K562 treated with DMSO at 1 percent for 4 hours (cell line): ENCODE measurements around the gene STYX. TPM values are rescaled to one million over a fixed set of nuclear protein-coding genes. Genes with fewer than 3 reads are reported as not detected.

Experiments
- total RNA-seq: library from RNA; unstranded; fragments of 300-600 nt; gene quantifications from 2 replicates; pipeline ENCODE4 v1.2.3, GENCODE V29; 2022; ENCODE audit not compliant: insufficient read depth

The STYX gene, protein sequence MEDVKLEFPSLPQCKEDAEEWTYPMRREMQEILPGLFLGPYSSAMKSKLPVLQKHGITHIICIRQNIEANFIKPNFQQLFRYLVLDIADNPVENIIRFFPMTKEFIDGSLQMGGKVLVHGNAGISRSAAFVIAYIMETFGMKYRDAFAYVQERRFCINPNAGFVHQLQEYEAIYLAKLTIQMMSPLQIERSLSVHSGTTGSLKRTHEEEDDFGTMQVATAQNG
- 2.7 and 3.9 TPM in 2 replicates for total RNA-seq

DNA sequence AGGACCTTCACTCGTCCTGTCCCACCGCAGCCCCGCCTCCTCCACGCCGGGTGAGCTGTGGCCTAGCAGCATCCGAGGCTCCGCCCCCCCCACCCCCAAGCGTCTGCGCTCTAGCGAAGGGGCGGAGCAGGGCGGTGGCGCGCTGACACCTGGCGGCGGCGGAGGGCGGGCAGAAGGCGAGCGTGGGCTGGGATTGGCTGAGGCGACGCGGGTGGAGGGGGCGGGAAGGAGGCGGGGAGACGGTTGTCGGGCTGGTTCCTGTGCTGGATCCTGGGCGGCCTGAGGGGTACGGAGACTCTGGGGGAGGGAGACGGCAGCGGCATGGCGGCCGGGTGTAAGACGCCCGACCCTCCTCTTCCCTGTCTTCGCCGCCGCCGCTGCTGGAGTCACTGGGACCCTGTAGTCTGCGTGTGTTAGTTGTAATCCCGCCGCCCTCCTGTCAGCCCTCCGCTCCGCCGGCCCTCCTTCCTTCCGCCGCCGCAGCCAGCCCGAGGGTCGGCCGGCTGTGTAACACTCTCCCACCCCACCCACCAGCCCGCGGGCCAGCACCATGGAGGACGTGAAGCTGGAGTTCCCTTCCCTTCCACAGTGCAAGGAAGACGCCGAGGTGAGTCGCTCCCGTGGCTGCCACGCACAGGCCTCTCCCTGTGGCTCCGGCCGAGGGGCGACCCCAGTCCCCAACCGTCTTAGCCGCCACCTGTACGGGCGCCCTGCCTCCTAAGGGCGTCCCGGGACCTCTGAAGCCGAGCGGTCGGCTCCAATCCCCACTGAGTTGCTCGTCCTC is at the start of gene STYX:
STYX (plus strand) TSS at position 242 of the 784 bp plus-strand sequence; CDS start at position 551, 309 bp downstream.

DNA sequence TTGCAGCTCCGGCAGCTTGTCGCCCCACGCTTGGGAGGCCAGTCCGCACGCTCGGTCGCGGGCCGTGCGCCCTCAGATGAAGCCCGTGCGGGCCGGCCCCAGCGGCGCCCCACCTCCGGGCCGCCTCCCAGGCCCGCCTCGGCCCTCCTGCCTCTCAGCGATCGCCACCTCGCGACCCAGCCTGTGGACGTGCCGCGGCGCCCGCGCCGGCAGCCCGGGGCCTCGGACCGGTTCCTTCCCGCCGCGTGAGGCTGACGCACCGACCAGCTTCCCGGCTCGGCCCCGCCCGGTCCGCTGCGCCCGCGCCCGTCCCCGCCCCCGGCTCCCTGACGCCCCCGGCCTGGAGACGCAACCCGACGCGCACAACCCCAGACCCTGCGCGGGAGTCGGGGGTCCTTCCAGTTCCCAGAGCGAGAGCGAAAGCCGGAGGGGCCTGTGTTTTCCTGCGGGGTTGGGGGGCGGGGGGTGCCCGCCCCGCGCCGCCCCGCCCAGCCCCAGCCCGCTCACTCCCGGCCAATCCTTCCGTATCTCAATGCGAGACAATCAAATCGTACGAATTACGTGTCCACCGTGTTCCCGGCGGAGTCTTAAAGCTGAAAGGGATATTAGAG is 34.4 kb upstream of the STYX start, which contains the start of gene ERO1A:
ERO1A (minus strand) TSS at position 78 of the 611 bp plus-strand sequence; CDS start at position 1, 77 bp downstream.

DNA sequence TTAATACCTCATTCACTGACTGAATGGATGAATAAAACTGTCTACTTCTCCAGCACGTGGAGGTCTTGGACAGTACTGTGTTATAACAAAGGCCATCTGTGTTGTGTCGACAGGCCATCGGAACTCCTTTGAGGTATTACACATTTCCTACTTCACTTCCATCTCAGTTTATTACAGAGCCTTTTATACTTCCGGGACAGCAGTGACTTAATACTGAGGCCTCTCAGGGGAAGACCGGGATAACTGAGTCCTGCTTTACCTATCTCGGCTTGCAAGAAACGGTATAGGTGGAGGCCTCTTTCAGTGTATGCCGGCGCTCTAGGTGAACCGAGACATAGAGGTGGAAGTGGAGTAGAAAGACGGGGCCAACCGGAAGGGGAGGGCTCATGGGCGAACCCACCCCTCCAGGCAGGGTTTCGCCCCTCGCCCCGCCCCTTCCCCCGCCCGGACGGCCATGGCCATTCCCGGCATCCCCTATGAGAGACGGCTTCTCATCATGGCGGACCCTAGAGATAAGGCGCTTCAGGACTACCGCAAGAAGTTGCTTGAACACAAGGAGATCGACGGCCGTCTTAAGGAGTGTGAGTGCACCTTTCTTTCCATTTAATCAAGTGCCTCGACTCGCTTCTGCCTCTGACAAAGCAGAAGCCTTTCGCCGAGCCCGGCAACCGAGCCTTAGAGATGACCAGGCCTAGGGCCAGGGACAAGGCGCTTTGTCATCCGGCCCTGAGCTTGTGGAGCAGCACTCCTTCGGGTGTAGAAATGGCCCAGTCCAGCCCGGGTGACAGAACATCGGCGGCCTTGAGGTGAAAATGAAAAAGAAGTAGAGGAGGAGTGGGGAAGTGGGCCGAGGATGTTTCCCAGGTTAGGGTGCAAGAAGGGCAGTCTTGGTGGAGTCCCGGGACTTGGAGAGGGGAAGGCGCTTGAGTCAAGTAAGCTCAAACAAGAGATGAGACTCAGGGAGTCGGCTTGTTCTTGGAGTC is 23.0 kb upstream of the STYX start, which contains the start of gene PSMC6:
PSMC6 (plus strand) TSS at position 477 of the 983 bp plus-strand sequence; CDS start at position 497, 20 bp downstream.

DNA sequence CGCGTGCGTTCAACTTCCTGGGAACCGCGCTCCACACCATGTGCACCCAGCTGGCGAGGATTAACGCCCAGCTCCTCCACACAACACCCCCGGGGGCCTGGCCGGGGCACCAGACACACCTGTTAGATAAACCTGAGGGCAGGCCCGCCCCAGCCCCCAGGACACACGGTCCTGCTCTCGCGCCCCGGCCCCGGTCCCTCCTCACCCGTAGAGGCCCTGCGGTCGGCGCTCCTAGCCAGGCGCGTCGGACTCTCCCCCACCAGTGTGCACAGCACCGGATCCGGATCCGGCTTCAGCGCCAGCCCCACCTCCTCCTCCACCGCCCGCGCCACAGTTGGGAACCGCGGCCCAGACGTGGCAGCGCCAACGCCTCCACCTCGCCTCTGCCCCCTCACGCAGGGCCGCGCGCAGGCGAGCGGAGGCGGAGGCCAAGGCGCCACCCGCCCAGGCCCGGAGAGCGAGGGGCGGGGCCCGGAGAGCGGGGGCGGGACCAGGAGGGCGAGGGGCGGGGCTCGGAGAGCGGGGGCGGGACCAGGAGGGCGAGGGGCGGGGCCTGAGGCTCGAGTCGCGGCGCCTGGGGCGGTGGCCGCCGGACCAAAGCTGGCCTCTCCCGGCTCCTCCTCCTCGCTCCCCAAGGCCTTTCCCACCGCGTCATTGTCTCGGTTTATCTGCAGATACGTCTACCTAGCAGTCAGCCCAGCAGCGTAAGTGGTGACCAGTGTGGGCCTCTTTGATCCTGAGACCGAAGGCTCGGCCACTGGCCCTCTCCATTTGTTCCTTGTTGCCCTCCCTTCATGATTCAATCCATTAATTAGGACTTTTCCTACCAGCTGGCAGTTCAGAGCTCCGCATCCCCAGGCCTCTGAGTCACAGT is 61.5 kb downstream of the STYX start, which contains the start of gene GNPNAT1:
GNPNAT1 (minus strand) TSS at position 385 of the 874 bp plus-strand sequence. CDS start 6,957 bp downstream, outside the sequence.

Other genes with a start within 250 kb of the STYX start
- gene TXNDC16, start 177.7 kb upstream of the STYX start, total RNA-seq, result 2.3 and 3.4 TPM in 2 replicates
- gene GPR137C, start 177.3 kb upstream of the STYX start, total RNA-seq, result not detected in 2 replicates
- gene ERO1A, start 34.6 kb upstream of the STYX start, total RNA-seq, result 15.7 and 19.1 TPM in 2 replicates
- 54.0 and 54.7 TPM in 2 replicates for gene PSMC6, start 23.0 kb upstream of the STYX start, total RNA-seq
- gene GNPNAT1, start 61.4 kb downstream of the STYX start, total RNA-seq, result 5.4 and 8.7 TPM in 2 replicates
- gene FERMT2, start 220.9 kb downstream of the STYX start, total RNA-seq, result 2.2 and 4.4 TPM in 2 replicates